Parathyroid adenoma (tissue), 2 donors: Measurements from ENCODE around the gene CDH7.

Experiments used
- H2AFZ ChIP-seq: fragments of 300-600 bp; sonication (generic); one replicate; pipeline ENCODE4 v1.7.0; 2017; ENCODE audit warnings: antibody characterized with exemption, mild to moderate bottlenecking
- H3K27ac ChIP-seq: fragments of 300-600 bp; sonication (generic); one replicate; pipeline ENCODE4 v1.7.0; 2017
- H3K27me3 ChIP-seq: fragments of 300-600 bp; sonication (generic); one replicate; pipeline ENCODE4 v1.7.0; 2017; ENCODE audit warnings: low read length; ENCODE audit not compliant: control insufficient read depth, insufficient read depth
- H3K36me3 ChIP-seq: fragments of 300-600 bp; sonication (generic); one replicate; pipeline ENCODE4 v1.7.0; 2017; ENCODE audit warnings: low read length; ENCODE audit not compliant: control insufficient read depth, insufficient read depth
- H3K4me1 ChIP-seq: fragments of 300-600 bp; sonication (generic); one replicate; pipeline ENCODE4 v1.7.0; 2017; ENCODE audit warnings: control low read depth
- H3K4me2 ChIP-seq: fragments of 300-600 bp; sonication (generic); one replicate; pipeline ENCODE4 v1.7.0; 2017; ENCODE audit warnings: low read length
- H3K4me3 ChIP-seq: fragments of 300-600 bp; sonication (generic); one replicate; pipeline ENCODE4 v1.7.0; 2017; ENCODE audit warnings: low read depth, low read length
- H3K79me2 ChIP-seq: fragments of 300-600 bp; sonication (generic); one replicate; pipeline ENCODE4 v1.7.0; 2017; ENCODE audit warnings: control low read depth
- H3K9ac ChIP-seq: fragments of 300-600 bp; sonication (generic); one replicate; pipeline ENCODE4 v1.7.0; 2017; ENCODE audit warnings: mild to moderate bottlenecking
- H3K9me3 ChIP-seq: fragments of 300-600 bp; sonication (generic); one replicate; pipeline ENCODE4 v1.7.0; 2017; ENCODE audit warnings: low read length; ENCODE audit not compliant: control insufficient read depth
- TF ChIP-seq, protein P1 (sequence below): fragments of 300-600 bp; sonication (generic); IDR thresholded peaks from one replicate; pipeline ENCODE4 v1.7.0; 2017; ENCODE audit warnings: antibody characterized with exemption, mild to moderate bottlenecking
- donor health status: primary hyperparathyroidism.

CDH7 gene, protein sequence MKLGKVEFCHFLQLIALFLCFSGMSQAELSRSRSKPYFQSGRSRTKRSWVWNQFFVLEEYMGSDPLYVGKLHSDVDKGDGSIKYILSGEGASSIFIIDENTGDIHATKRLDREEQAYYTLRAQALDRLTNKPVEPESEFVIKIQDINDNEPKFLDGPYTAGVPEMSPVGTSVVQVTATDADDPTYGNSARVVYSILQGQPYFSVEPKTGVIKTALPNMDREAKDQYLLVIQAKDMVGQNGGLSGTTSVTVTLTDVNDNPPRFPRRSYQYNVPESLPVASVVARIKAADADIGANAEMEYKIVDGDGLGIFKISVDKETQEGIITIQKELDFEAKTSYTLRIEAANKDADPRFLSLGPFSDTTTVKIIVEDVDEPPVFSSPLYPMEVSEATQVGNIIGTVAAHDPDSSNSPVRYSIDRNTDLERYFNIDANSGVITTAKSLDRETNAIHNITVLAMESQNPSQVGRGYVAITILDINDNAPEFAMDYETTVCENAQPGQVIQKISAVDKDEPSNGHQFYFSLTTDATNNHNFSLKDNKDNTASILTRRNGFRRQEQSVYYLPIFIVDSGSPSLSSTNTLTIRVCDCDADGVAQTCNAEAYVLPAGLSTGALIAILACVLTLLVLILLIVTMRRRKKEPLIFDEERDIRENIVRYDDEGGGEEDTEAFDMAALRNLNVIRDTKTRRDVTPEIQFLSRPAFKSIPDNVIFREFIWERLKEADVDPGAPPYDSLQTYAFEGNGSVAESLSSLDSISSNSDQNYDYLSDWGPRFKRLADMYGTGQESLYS

DNA sequence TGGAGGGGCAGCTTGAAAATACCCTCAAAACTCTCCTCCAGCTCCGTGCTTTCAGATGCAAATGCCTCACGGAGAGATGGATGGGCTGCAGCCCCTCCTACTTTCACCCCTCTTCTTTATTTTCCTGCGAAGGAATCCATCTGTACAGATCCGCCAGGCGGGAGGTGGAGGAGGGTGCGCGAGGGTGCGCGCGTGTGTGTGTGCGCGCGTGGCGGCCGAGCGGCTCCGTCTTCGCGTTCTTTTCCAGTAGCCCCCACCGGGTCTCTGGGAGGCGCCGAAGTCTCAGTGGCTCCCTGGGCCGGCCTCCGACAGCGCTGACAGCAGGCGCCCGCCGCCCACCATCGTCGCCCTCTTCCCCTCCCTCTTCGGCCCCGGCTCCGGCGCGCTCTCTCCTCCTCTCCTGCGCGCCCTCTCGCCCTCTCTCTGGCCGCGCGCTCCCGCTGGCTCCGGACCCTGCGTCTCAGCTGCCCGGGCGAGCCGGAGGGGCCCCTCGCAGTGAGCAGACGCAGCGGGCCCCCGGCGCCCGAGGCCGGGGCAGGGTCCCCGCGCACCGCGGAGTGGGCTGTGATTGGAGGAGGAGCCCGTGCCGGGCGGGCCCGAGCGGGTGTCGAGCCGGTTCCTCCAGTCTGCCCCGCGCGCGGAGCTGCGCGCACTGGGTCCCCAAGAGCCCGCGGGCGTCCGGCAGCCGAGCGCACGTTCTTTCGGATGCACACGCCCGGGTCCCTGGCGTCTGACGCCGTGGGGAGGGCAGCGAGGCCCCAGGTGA, at the start of gene CDH7:
Gene CDH7 (plus strand): TSS at position 624 of the 766 bp plus-strand sequence. CDS start 11,831 bp downstream, outside the sequence.
- Histone ChIP-seq H2AFZ (no peak within 1 kb of the TSS), H3K27ac (no peak within 1 kb of the TSS), H3K4me1 (no peaks in the 10 kb centered on the region), H3K36me3 (no peaks in the 10 kb centered on the region), H3K4me3 (peak within 1 kb of the TSS; percentile 48), H3K27me3 (no peaks in the 10 kb centered on the region), H3K4me2 (peak within 1 kb of the TSS; percentile 72), H3K9me3 (no peaks in the 10 kb centered on the region), H3K79me2 (no peaks in the 10 kb centered on the region), H3K9ac (no peak within 1 kb of the TSS)
- TF ChIP-seq, protein P1, sequence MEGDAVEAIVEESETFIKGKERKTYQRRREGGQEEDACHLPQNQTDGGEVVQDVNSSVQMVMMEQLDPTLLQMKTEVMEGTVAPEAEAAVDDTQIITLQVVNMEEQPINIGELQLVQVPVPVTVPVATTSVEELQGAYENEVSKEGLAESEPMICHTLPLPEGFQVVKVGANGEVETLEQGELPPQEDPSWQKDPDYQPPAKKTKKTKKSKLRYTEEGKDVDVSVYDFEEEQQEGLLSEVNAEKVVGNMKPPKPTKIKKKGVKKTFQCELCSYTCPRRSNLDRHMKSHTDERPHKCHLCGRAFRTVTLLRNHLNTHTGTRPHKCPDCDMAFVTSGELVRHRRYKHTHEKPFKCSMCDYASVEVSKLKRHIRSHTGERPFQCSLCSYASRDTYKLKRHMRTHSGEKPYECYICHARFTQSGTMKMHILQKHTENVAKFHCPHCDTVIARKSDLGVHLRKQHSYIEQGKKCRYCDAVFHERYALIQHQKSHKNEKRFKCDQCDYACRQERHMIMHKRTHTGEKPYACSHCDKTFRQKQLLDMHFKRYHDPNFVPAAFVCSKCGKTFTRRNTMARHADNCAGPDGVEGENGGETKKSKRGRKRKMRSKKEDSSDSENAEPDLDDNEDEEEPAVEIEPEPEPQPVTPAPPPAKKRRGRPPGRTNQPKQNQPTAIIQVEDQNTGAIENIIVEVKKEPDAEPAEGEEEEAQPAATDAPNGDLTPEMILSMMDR = no peak

- Histone ChIP-seq H3K4me3 (no peak overlapping the region), H3K27me3 (no peaks in the 10 kb centered on the region), H3K4me2 (no peak overlapping the region), H3K27ac (no peak overlapping the region), H3K9me3 (no peaks in the 10 kb centered on the region), H3K79me2 (no peaks in the 10 kb centered on the region), H3K9ac (no peak overlapping the region), H2AFZ (no peak overlapping the region), H3K4me1 (no peaks in the 10 kb centered on the region), H3K36me3 (no peaks in the 10 kb centered on the region)
- TF ChIP-seq, protein P1 = no peak
Measured at GRCh38 chr18:65704046-65704445, 46.8 kb upstream of the CDH7 start.

DNA sequence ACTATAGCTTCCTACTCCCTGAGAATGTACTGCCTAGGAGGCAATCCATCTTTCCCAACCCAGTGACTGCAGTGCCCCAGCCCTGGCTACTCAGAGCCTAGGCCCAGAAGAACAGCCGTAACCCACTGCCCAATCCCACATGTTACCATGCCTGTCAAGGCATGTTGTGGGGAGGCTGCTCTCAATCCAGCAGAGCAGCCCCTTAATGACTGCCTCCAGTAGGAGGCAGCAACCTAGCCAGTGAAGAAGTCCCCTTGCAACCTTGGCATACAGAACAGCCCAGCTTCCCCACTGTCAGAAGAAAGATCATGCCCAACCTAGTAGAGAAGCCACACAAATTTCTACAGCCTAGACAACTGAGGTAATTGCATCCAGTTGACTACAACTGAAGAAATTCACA, 44.2 kb upstream of the CDH7 start:
- no peak overlapping the region for H3K4me2 ChIP-seq
- TF ChIP-seq, protein P1 = no peak
- H3K4me3 ChIP-seq = no peak overlapping the region
- H3K4me1 ChIP-seq = no peaks in the 10 kb centered on the region
- no peaks in the 10 kb centered on the region for H3K36me3 ChIP-seq
- H3K9me3 ChIP-seq = no peaks in the 10 kb centered on the region
- no peak overlapping the region for H3K27ac ChIP-seq
- no peak overlapping the region for H2AFZ ChIP-seq
- no peak overlapping the region for H3K9ac ChIP-seq
- no peaks in the 10 kb centered on the region for H3K27me3 ChIP-seq
- H3K79me2 ChIP-seq = no peaks in the 10 kb centered on the region

DNA sequence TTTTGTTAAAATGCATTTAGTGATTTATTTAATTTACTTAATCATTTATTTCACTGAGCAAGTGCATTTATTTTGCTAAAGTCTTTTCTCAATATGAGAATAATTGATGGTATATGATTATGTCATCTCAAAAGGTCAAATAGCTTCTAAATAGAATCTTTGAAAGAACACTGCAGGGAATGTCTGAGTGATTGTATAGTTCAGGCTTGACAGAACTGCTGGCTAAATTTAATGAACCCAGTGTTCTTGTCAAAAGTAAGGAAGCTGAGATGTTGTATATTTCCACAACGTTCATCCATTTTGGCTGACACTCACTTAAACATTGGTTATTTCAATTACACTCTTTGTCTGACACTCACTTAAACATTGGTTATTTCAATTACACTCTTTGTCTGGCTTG, 39.3 kb upstream of the CDH7 start:
- H3K4me2 ChIP-seq = no peak overlapping the region
- no peaks in the 10 kb centered on the region for H3K27me3 ChIP-seq
- H2AFZ ChIP-seq = no peak overlapping the region
- no peak overlapping the region for H3K4me3 ChIP-seq
- no peaks in the 10 kb centered on the region for H3K36me3 ChIP-seq
- no peaks in the 10 kb centered on the region for H3K9me3 ChIP-seq
- no peaks in the 10 kb centered on the region for H3K79me2 ChIP-seq
- no peak overlapping the region for H3K9ac ChIP-seq
- no peaks in the 10 kb centered on the region for H3K4me1 ChIP-seq
- H3K27ac ChIP-seq = no peak overlapping the region
- TF ChIP-seq, protein P1 = no peak
